Subcutaneous abdominal adipose tissue (tissue), 5 donors: Measurements from ENCODE around the gene FKBP15.

Experiments used
- H3K27ac ChIP-seq: one replicate; pipeline ENCODE4 v1.7.0; 2013; ENCODE audit warnings: low read depth, mild to moderate bottlenecking, inconsistent platforms, low read length, moderate library complexity
- H3K27me3 ChIP-seq, 5 donors: one replicate each; pipeline ENCODE4 v1.7.0; 2013; ENCODE audit warnings: low read length in 5 of 5, inconsistent platforms in 1 of 5; ENCODE audit not compliant: control insufficient read depth in 5 of 5, insufficient read depth in 4 of 5
- H3K36me3 ChIP-seq, 5 donors: one replicate each; pipeline ENCODE4 v1.7.0; 2013; ENCODE audit warnings: low read length in 5 of 5; ENCODE audit not compliant: control insufficient read depth in 5 of 5, insufficient read depth in 5 of 5
- H3K4me1 ChIP-seq, 5 donors: one replicate each; pipeline ENCODE4 v1.7.0; 2013; ENCODE audit warnings: low read length in 5 of 5, mild to moderate bottlenecking in 3 of 5, moderate library complexity in 1 of 5; ENCODE audit not compliant: control insufficient read depth in 5 of 5, insufficient read depth in 5 of 5
- H3K4me3 ChIP-seq, 5 donors: one replicate each; pipeline ENCODE4 v1.7.0; 2013; ENCODE audit warnings: low read length in 5 of 5, low read depth in 1 of 5
- H3K9ac ChIP-seq, 5 donors: one replicate each; pipeline ENCODE4 v1.7.0; 2013; ENCODE audit warnings: low read length in 5 of 5, mild to moderate bottlenecking in 4 of 5, moderate library complexity in 3 of 5
- H3K9me3 ChIP-seq, 5 donors: one replicate each; pipeline ENCODE4 v1.7.0; 2013; ENCODE audit warnings: low read length in 5 of 5; ENCODE audit not compliant: control insufficient read depth in 5 of 5
- donor health status: healthy.
- donor health status: healthy.
- donor health status: healthy.
- donor health status: healthy.
- donor health status: healthy.

The FKBP15 gene

GRCh38 chr9:113186137-113186755 is 34.8 kb downstream of the FKBP15 start:
- no peak overlapping the region for H3K27ac ChIP-seq
- no peaks in the 10 kb centered on the region for H3K27me3 ChIP-seq
- H3K36me3 ChIP-seq, result peaks cover 72 to 85% (median 77%) of the 10 kb centered on the region in 5 donors
- H3K9me3 ChIP-seq, result no peaks in the 10 kb centered on the region
- peaks cover 4 to 21% (median 9%) of the 10 kb centered on the region in 5 donors for H3K4me1 ChIP-seq
- no peak overlapping the region for H3K9ac ChIP-seq
- H3K4me3 ChIP-seq, result no peak overlapping the region

- Histone ChIP-seq H3K4me1 (peaks cover 4 to 21% (median 9%) of the 10 kb centered on the region in 5 donors), H3K9me3 (no peaks in the 10 kb centered on the region), H3K27ac (no peak overlapping the region), H3K4me3 (no peak overlapping the region), H3K36me3 (peaks cover 76 to 86% (median 84%) of the 10 kb centered on the region in 5 donors), H3K9ac (no peak overlapping the region), H3K27me3 (no peaks in the 10 kb centered on the region)
These were observed 35.8 kb downstream of the FKBP15 start for GRCh38 chr9:113185271-113185670.

GRCh38 chr9:113184539-113184938 is 36.5 kb downstream of the FKBP15 start:
- H3K9me3 ChIP-seq, result no peaks in the 10 kb centered on the region

DNA sequence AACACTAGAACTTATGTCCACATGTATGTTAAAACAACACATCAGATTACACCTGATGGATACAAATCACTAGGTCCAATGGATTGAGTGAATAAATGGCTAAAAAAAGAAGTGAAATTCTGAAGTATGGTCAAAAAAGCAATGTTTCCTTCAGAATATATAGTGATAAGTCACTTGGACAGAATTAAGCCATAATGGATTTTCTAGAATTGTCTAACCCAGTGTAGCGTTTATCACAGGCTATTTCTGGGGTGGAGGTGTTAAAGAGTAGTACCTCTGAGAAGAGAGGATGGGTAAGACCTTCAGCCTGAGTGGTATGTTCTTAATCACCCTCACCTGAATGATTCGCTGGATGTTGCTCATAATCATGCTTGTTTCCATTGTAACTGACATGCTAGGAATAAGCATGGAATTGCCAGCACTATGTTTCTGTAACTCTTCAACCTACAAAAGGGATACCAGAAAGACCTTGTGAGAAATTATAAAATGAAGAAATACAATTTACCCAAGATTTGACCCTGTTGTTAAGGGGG is 37.1 kb downstream of the FKBP15 start:
- H3K9ac ChIP-seq, result no peak overlapping the region
- H3K27me3 ChIP-seq, result no peaks in the 10 kb centered on the region
- no peak overlapping the region for H3K27ac ChIP-seq
- no peak overlapping the region for H3K4me3 ChIP-seq
- peaks cover 4 to 21% (median 9%) of the 10 kb centered on the region in 5 donors for H3K4me1 ChIP-seq
- H3K9me3 ChIP-seq, result no peaks in the 10 kb centered on the region
- H3K36me3 ChIP-seq, result peaks cover 78 to 90% (median 87%) of the 10 kb centered on the region in 5 donors

More at GRCh38 chr9:113184539-113184938, 36.5 kb downstream of the FKBP15 start:
- Histone ChIP-seq H3K4me3 (no peak overlapping the region), H3K27ac (no peak overlapping the region), H3K36me3 (peaks cover 78 to 88% (median 86%) of the 10 kb centered on the region in 5 donors), H3K27me3 (no peaks in the 10 kb centered on the region), H3K9ac (no peak overlapping the region), H3K4me1 (peaks cover 4 to 21% (median 9%) of the 10 kb centered on the region in 5 donors)

GRCh38 chr9:113181165-113181564 is 39.9 kb downstream of the FKBP15 start:
- Histone ChIP-seq H3K9me3 (no peaks in the 10 kb centered on the region), H3K36me3 (peaks cover 72 to 95% (median 92%) of the 10 kb centered on the region in 5 donors), H3K27ac (no peak overlapping the region), H3K9ac (no peak overlapping the region), H3K27me3 (no peaks in the 10 kb centered on the region), H3K4me1 (no peaks in the 10 kb centered on the region), H3K4me3 (no peak overlapping the region)

DNA sequence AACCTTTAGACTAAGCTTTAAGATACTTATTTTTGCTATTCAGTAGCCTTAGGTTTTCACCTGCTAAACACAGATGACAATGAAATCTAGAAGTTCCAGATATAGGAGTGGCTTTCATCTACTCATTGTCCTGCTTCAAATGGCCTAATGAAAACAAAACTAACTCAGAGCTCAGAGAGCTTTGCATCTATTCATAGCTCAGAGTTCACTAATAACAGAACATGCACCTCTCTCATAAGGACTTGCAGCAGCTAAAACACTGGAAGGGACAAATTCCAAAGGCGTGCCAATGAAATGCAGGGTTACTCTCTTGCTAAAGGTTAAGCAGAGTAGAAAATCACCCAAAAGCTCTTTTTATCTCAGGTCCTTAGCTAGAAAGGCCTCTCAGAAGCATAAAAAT is 41.2 kb downstream of the FKBP15 start:
- Histone ChIP-seq H3K4me1 (no peaks in the 10 kb centered on the region), H3K9me3 (no peaks in the 10 kb centered on the region), H3K27ac (no peak overlapping the region), H3K9ac (no peak overlapping the region), H3K4me3 (no peak overlapping the region), H3K36me3 (peaks cover 68 to 93% (median 84%) of the 10 kb centered on the region in 5 donors), H3K27me3 (no peaks in the 10 kb centered on the region)

DNA sequence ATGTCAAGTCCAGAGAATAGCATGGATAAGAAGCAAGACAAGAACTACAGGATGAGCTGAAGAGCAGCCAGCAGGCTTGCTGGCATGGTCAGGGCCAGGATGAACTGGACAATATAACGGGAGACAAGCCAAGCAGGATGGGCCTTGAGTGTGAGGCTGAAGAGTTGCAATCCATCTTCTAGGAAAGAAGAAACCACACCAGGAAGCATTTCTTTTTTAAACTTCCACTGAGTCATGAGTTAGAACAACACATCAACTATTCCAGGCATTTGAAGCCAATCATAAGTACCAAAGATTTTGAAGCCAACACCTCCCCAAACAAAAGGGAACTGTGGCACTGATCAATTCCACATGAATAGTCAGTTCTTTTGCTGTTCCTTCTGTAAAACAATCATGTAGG is 43.0 kb downstream of the FKBP15 start:
- peaks cover 59 to 90% (median 83%) of the 10 kb centered on the region in 5 donors for H3K36me3 ChIP-seq
- no peaks in the 10 kb centered on the region for H3K4me1 ChIP-seq
- H3K9ac ChIP-seq, result no peak overlapping the region
- H3K4me3 ChIP-seq, result no peak overlapping the region
- H3K9me3 ChIP-seq, result no peaks in the 10 kb centered on the region
- H3K27me3 ChIP-seq, result no peaks in the 10 kb centered on the region
- no peak overlapping the region for H3K27ac ChIP-seq

GRCh38 chr9:113177251-113177650 is 43.8 kb downstream of the FKBP15 start:
- no peak overlapping the region for H3K27ac ChIP-seq
- H3K9ac ChIP-seq, result no peak overlapping the region
- no peaks in the 10 kb centered on the region for H3K27me3 ChIP-seq
- no peaks in the 10 kb centered on the region for H3K9me3 ChIP-seq
- H3K36me3 ChIP-seq, result peaks cover 53 to 90% (median 82%) of the 10 kb centered on the region in 5 donors
- no peak overlapping the region for H3K4me3 ChIP-seq
- H3K4me1 ChIP-seq, result no peaks in the 10 kb centered on the region

DNA sequence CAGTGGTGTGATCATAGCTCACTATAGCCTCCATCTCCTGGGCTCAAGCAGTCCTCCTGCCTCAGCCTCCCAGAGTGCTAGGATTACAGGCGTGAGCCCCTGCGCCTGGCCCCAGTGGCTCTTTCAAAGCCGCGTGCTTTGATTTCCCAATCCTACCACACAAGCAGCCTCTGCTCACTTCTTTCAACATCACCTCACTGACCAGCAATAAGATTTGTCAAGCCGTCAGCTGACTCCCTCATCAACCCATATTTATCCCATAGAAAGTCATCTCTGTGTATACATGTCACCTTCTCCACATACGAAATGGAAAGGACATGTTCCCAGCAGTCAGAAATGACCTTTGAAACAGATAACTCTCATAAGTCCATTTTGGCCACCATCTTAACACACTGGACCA is 44.3 kb downstream of the FKBP15 start:
- Histone ChIP-seq H3K36me3 (peaks cover 48 to 86% (median 77%) of the 10 kb centered on the region in 5 donors), H3K9me3 (no peaks in the 10 kb centered on the region), H3K27ac (no peak overlapping the region), H3K4me3 (no peak overlapping the region), H3K4me1 (no peaks in the 10 kb centered on the region), H3K27me3 (no peaks in the 10 kb centered on the region), H3K9ac (no peak overlapping the region)

DNA sequence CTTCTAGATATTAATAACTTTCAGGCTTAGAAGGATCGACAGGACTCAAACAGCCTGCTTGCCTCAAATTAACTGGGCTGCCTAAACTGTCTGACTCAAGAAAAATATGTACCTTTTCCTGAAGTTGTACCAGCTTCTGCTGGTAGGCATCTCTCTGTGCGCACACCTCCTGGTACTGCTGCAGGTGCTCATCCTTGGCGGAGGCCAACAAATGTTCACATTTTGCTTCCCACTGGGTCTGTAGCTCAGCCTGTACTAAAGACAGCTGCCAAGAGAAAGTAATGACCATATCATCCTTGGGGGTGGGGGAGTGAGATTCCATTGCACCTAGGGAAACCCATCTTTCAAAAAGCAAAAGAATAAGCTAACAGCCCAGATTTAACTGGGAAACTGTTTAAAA is 47.7 kb downstream of the FKBP15 start:
- peaks cover 37 to 88% (median 80%) of the 10 kb centered on the region in 5 donors for H3K36me3 ChIP-seq
- no peaks in the 10 kb centered on the region for H3K9me3 ChIP-seq
- no peak overlapping the region for H3K4me3 ChIP-seq
- no peaks in the 10 kb centered on the region for H3K27me3 ChIP-seq
- H3K4me1 ChIP-seq, result no peaks in the 10 kb centered on the region
- H3K9ac ChIP-seq, result no peak overlapping the region
- no peak overlapping the region for H3K27ac ChIP-seq
